Measurements from ENCODE around the gene EED.
"Not testable (repeated sequence)": the region's sequence is repeated elsewhere in the genome, so short reads cannot be mapped to it uniquely, and the experiment has no call there.

Gene EED

DNA sequence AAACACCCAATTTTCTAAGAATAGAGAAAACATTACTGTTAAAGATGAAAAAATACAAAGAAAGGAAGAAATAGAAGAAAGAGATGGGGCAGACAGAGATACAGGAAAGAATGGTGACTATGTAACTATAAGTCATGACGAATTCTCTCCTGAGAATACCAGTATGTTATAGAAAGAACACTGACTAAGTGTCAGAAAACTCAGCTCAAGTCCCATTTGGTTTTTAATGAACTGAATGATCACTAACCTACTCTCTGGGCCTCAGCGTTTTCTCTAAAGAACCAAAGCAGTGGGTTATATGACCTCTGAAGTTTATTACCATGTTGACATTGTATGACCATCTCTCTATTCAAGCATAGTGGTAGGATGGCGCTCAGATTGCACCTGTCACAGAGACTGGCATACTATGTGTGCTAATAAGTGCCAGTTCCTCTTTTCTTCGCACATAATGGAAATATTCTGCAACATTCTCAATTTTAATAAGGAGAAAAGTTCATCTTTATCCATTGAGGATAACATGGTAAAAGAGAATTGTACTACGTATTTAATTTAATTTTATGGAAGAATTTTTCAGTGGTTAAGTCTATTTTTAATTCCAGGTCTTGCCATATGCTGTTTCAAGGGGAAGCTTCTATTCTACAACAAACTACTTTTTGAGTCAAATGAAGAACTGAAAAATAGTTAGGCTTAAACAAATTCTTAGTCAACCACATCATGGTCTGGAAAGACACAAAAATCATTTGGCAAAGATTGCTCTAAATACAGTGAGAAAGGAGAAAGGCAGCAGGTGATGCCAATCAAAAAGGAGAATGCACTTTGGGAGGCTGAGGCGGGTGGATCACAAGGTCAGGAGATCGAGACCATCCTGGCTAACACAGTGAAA, 25.0 kb upstream of the EED start:
- DNase-seq (ENCODE audit: low read depth), result no peak

DNA sequence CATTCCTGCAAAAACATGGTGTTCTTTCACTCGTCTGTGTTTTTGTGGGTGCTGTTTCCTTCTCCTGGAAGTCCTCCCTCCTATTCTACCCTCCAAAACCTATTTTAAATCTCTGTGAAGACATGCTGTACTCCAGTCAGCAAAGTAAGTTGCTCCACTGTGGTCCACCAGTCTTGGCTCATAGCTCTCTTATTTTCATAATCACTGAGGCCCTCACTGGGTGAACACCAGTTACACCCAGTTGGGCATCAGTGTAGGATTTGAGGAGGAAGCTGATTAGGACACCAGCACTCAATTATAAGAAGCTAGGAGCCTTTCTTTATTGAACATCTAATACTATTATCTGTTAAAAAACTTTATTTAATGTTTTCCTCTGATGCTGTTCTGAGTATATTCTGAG, 23.9 kb upstream of the EED start:
- no peak for DNase-seq (ENCODE audit: low read depth)

DNA sequence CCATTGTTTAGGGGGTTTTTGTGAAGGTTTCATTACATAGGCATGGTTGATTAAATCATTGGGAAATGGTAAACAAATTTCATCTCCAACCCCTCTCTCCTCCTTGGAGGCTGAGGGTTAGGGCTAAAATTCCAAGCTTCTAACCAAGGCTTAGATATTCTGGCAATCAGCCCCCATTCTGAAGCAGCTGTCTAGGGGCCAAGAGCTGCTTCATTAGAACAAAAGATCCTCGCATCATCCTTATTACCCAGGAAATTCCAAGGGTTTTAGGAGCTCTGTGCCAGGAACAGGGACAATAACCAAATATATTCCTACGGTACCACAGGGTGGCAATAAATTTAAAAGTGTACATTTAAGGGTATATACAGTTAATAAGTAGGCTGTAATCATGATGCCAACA, 22.5 kb upstream of the EED start:
- no peak for DNase-seq (ENCODE audit: low read depth)

DNA sequence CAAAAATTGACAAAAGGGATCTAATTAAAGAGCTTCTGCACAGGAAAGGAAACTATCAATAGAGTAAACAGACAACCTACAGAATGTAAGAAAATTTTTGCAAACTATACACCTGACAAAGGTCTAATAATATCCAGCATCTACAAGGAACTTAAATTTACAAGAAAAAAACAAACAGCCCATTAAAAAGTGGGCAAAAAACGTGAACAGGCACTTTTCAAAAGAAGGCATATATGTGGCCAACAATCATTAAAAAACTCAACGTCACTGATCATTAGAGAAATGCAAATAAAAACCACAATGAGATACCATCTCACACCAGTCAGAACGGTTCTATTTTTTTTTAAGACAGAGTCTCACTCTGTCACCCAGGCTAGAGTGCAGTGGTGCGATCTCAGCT, 20.0 kb upstream of the EED start:
- DNase-seq (ENCODE audit: low read depth), result not testable (repeated sequence)

DNA sequence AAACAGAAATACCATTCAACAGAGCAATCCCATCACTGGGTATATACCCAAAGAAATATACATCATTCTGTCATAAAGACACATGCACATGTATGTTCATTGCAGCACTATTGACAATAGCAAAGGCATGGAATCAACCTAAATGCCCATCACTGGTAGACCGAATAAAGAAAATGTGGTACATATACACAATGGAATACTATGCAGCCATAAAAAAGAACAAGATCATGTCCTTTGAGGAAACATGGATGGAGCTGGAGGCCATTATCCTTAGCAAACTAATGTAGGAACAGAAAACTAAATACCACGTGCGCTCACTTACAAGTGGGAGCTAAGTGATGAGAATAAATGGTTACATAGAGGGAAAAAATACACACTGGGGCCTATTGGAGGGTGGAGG, 19.2 kb upstream of the EED start:
- not testable (repeated sequence) for DNase-seq (ENCODE audit: low read depth)

DNA sequence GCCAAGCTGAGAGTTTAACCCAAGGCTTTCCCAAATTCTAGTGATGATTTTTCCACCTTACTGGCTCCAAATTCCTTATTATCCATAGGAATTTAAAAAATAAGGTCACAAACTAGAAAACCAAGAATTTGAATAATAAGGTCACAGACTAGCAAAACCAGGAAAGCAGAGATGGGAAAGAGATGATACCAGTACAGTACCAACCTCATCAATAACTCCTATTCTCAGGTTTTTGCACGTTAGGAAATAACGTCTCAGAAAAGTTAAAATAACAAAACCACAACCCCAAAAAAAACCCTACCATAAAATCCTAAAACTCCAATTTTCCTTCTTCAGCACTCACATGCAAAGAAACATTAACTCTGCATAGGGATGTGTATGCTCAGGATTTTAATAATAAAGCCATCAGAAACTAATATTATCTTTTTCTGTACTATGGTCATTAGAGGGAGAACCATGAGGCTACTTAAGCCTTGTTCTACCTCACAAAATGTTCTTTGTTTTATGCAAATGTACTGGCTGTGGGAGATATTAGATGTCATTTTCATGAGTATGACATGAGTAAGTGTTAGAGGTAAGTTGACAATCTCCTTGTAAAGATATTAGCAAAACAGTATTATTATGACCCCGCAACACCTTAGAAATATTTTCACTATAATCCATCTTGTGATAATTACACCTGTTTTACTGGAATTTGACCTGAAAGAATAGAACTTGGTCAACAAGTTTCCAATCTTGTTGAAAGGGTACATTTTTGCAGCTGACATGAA, 16.1 kb upstream of the EED start:
- no peak for DNase-seq (ENCODE audit: low read depth)

DNA sequence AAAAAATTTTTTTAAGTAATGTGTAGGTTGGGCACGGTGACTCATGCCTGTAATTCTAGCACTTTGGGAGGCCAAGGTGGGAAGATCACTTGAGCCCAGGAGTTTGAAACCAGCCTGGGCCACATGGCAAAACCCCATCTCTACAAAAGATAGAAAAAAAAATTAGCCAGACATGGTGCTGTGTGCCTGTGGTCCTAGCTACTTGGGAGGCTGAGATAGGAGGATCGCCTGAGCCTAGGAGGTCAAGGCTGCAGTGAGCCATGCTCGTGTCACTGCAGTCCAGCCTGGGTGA, 15.6 kb upstream of the EED start:
- not testable (repeated sequence) for DNase-seq (ENCODE audit: low read depth)

DNA sequence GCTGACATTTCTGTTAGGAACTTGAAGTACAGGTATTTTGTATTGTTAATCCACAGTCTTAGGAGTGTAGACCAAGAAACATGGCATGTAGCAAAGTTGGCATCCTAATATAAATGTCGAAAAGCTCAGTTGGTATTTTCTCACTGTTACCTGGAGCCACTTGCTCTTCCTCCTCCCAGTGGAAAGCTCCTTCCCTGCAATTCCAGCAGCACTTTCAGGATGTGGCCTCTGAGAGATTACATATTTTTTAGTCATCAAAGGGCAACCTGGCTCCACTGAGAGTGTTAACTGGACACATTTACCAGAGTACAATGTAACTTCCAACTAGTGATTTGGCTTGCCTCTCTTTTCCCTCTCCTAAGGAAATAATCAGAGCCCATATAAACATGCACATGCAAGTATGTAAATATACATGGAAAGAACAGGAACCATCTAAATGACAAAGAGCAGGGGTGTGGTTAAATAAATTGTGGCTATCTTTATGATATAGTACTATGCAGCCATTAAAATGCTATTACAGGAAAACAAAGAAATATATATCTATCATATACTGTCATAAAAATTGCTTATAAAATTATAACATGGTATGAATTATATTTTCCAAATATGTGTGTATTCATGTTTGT, 14.3 kb upstream of the EED start:
- no peak for DNase-seq (ENCODE audit: low read depth)

DNA sequence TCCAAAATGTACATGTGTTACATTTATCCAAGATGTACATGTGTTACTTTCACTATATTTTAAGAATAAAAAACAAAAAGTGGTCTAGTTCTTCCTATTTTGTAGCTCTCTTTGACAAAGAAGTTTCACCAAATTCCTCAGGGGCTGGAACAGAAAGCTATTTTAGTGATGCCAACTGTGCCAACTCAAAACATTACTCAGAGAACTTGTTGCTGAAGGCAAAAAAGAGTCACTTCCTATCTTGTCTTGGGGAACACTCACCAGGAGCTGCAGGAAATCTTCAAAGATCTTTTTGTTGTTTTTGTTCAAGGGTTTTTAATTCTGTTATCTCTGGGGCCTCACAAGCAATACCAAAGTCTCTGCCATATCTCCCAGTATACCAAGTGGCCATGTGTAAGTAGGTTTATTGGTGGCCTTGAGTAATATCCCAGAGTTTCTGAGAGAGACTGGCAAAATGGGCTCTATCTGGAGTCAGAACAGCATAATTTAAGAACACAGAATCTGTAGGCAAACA, 13.6 kb upstream of the EED start:
- DNase-seq (ENCODE audit: low read depth), result no peak

DNA sequence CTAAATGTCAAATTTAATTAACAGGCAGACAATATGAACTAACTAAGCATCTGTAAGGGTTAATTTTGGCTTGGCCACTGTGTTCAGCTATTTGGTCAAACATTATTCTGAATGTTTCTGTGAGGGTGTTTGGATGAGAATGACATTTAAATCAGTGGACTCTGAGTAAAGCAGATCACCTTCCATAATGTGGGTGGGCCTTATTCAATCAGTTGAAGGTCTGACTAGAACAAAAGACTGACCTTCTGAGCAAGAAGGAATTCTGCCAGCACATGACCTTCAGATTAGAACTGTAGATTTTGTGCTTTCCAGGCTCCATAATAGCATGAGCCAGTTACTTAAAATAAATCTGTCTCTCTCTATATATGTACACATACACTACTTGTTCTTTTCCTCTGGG, 12.0 kb upstream of the EED start:
- DNase-seq (ENCODE audit: low read depth), result no peak

DNA sequence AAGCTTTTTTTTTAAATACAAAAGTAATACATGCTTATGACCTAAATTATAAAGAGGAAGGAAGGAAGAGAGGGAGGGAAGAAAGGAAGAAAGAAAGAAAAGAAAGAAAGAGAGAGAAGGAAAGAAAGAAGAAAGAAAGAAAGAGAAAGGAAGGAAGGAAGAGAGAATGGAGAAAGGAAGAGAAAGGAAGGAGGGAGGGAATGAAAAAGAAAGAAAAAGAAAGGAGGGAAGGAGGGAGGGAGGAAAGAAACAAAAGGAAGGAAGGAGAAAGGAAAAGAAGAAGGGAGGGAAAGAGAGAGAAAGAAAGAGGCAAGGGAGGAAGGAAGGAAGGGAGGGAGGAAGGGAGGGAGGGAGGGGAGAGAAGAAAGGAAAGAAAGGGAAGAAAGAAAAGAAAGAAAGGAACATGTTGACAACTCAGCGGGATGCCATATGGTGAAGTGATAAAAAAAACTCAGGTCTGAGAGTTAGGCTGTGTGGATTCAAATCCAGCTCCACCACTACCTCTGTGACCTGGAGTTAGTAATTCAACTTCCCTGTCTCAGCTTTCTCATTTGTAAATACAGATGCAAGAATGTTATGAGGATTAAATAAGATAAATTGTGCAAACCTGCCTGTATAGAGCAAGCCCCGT, 9.6 kb upstream of the EED start:
- DNase-seq (ENCODE audit: low read depth), result no peak

DNA sequence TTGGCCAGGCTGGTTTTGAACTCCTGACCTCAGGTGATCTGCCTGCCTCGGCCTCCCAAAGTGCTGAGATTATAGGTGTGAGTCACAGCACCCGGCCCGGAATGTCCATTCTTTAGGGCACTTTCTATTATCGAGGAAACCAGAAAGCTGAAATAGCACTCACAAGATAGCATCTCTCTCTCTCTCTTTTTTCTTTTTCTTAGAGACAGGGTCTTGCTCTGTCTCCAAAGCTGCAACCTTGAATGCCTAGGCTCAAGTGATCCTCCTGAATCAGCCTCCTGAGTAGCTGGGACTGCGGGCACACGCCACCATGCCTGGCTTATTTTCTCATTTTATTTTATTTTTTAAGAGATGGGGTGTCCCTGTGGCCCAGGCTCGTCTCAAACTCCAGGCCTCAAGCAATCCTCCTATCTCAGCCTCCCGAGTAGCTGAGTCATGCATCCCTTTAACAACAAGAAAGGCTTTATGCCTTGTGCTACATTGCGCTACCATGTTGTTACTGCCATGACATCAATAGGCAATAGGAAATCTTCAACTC, 7.2 kb upstream of the EED start:
- no peak for DNase-seq (ENCODE audit: low read depth)

DNA sequence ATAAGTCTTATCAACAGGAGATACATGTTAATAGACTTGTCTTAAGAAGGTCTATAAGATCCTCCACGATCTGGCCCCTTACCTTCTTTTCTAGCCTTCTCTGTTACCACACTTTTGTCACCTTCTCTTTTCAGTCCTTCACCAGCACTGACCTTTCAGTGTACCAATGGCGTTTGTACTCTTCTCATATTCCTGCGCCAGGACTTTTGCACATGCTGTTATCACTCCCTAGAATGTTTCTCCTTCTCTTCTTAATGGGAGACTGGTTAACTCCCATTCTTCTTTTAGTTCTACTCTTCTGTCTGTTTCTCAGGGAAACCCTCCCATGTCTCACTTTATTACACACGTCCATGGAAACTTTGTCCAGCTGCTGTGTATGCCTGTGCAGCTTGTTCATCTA, 4.4 kb upstream of the EED start:
- no peak for DNase-seq (ENCODE audit: low read depth)

DNA sequence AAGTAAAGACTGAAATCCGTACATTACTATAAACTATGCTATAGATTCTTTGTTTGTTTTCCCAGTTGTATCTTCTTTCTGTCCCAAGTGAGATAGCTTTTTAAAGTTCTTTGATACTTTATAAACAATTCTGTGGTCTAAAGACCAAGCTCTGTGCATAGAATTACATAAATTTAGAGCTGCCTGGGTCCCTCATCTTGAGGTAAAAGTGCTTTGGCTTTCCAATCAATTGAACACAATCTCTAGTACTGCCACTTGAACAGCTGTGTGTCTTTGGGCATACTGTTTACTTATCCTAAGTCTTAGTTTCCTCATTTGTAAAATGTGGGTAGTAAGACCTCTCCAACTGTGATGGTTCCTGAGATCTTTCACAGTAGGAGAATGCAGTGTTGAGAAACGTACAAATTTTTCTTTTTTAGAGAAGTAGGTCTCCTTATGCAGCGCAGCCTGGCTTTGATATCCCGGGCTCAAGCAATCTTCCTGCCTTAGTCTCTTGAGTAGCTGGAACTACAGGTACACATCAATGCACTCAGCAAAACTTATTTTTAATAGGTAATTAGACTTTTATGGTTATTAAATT, 2.5 kb upstream of the EED start:
- no peak for DNase-seq (ENCODE audit: low read depth)

DNA sequence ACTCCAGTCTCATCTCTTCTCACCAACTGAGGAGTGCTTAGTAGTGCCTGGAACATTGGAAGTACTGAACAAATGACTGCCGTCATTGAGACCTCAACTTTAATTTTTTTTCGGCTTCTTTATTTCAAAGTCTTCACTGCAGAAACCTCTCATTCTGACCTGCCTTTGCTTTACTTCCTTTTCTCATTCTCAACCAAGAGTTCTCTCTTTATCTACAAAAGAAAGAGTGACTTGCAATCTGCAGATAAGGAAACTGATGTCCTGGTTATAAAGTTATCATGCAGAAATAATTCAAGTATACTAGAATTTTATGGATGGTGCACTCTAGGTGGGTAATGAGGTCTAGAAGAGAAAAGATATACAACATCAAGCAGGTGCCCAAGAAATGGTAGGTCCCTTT, 1.2 kb upstream of the EED start:
- DNase-seq (ENCODE audit: low read depth), result no peak

DNA sequence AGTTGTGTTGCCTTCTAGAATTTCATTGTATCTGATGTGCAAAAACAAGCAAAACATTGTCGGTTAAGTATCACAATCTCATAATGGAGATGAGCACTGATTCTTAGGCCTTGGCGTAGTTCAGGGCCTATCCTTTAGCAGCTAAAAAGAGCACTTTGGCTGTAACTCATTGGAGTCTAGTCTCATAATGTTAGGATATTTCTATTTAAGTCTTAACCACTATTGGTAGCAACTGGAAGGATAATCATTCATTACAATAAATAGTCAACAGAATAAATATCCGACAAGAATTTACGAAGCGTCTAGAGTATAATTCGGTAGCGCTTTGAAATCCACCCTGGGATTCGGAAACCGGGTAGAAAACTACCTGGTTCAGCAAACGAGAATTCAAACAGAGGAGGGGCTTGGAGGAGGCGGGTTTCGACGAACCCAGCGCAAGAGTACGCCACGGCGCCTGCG, 461 bp upstream of the EED start:
- DNase-seq (ENCODE audit: low read depth), result no peak

DNA sequence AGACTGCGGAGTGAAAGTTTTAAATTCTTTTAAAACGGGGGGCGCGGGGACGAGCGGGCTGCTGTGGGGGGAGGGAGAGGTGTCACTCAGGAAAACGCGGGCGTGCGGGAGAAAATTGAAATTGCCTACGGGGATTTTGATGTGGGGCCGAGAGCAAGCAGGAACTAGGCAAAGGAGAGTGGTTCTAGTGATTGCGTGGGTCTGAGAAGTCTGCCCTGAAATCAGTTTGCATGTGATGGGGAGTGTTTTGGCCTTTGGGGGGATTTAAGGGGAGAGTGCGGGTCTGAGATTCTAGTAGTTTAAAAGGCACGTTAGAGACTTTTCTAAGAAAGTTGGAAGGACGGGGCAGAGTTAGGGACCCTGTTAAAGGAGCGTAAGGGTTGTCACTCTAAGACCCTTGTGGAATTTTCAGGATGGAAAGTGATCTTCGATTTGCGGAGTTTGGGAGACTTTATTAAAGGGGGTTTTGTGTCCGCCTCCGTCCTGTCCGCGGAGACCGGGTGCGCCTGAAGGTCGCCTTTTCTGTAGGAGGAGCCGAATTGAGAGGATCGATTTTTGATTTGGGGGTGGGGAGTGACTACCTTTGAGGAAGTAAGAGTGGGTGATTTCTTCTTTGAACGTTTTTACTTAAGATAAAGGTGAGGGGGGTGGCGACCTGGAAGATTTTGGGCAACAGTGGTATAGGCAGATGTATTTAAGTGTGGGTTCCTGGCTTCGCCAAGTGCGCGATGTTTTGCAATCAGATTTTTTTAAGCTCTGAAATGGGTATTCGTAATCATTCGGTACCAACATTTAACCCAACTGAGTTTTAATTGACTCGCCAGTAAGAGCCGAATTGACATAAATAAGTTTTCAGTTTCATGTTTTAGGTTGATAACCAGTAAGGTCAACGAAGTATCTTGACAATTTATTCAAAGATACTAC, 1.1 kb downstream of the EED start:
- no peak for DNase-seq (ENCODE audit: low read depth)

DNA sequence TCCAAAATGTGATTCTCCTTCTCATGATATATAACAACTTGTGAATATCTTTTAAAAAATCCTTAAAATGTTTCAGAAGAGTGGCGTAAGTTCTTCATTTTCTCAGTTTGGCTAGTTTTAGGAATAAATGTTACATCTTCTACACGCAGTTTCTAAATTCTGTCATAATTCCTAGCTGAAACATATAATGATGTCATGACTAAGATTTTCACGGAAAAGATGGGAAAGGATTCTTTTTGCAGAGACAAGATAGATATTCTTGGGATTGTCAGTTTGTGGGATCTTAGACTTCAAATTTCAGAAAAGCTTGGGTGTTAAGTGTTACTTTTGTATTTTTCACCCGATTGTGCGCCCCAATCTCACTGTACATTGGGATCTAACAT, 1.7 kb downstream of the EED start:
- no peak for DNase-seq (ENCODE audit: low read depth)

DNA sequence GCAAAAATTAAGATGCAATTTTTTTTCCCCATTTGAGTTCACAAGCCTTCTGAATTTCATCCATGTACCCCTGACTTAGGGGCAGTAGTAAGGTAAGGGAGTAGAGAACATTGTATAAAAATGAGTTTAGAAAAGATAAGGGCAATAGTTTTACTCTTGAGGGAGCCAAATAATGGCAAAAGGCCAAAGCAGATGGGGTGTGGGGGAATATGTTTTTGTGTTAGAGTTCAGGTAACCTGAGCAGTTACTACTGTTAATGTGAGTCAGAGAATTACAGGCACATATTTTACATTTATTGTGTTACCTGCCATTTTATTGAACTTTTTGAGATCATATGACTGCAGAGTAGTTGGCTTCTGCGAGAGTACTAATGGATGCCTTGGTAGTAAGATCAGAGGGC, 3.1 kb downstream of the EED start:
- no peak for DNase-seq (ENCODE audit: low read depth)

DNA sequence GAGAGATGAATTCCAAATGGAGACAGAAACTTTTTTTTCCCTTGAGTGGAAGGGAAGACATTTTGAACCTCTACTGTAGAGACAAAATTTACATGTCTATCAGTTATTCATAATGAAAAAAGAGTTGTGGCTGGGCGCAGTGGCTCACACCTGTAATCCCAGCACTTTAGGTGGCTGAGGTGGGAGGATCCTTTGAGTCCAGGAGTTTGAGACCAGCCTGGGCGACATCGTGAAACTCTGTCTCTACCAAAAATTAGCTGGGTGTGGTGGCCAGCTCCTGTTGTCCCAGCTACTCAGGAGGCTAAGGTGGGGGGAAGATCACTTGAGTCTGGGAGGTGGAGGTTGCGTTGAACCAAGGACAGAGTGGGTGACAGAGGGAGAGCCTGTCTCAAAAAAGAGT, 4.1 kb downstream of the EED start:
- no peak for DNase-seq (ENCODE audit: low read depth)
